C1 segment of cervical spinal cord (tissue), 14 donors: ENCODE results near the gene CRB2.
A peak's percentile ranks its signal among the peaks of the same experiment; 100 is the strongest.

ENCODE experiments used
- DNase-seq, 14 donors: peaks; one replicate each; lab custom pipeline; 2025; lab: John Stamatoyannopoulos, UW

CRB2 gene

DNA sequence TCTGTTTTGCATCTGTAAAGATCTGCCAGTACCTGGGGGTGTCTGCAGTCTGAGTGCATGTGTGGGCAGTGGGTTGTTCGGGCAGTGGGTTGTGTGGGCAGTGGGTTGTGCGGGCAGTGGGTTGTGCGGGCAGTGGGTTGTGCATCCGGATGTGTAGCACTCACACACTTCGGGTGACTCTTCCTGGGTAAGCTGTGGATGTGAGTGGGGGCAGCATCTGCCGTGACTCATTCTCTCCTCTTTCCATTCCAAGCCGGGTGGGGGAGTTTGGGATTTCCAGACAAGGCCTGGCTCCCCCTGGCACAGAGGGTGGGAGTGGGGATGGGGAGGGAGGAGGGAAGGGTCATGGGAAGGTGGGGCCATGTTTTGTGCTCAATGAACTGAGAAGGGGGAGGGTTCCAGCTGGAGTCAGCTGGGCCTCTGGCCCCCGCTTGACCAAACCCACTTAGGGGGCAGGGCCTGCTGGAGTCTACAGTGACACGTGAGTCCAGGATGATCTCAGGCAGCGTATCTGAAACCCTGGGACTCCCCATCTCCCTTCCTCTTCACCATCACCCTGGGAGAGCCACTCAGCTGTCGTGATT lies 8.3 kb downstream of the CRB2 start:
- DNase-seq, result peak in 8 of 14 donors; percentile 20 to 93 (median 40)

- DNase-seq, result no peak
Measured at GRCh38 chr9:123365287-123365880, 9.4 kb downstream of the CRB2 start.

- DNase-seq, result no peak
Measured at GRCh38 chr9:123365881-123366528, 10.0 kb downstream of the CRB2 start.

DNA sequence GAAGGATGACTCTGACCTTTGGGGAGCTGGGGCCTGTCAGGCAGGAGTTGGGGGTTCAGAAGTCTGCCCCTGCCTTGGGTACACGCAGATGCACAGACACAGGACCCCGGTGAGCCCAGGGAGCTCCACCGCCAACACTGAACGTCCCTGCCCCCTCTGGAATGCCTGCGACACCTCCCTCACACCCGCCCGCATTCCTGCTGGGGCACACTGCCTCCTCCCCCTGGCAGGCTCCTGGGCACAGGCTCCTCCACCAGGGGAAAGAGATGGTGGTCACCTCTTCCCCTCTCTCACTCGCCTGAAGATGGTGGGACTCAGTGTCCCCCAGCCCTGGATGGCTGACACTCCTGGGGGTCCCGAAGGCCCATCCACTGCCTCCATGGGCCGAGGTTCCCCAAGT lies 12.0 kb downstream of the CRB2 start:
- no peak for DNase-seq

- peak in 5 of 14 donors; percentile 15 to 78 (median 26) for DNase-seq
Measured at GRCh38 chr9:123368536-123369153, 12.6 kb downstream of the CRB2 start.

DNA sequence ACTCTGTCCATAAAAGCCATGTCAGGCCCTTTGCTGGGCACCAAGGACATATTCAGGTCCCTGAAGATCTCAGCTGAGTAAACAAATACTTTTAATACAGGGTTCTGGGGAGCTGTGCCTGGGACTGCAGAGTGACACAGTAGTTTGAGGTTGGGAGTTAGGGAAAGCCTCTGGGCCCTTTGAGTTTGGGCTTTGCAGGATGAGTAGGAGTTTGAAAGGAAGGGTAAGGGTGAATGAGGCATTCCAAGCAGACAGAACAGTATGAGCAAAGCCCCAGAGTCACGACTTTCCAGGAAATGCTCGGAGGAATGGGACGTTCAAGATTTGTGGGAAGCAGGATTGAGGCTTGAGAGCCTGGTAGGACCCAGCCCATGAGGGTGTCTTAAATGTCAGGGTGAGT lies 13.3 kb downstream of the CRB2 start:
- DNase-seq, result no peak

DNA sequence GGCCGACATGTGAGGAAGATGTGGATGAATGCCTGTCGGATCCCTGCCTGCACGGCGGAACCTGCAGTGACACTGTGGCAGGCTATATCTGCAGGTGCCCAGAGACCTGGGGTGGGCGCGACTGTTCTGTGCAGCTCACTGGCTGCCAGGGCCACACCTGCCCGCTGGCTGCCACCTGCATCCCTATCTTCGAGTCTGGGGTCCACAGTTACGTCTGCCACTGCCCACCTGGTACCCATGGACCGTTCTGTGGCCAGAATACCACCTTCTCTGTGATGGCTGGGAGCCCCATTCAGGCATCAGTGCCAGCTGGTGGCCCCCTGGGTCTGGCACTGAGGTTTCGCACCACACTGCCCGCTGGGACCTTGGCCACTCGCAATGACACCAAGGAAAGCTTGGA lies 14.1 kb downstream of the CRB2 start:
- no peak for DNase-seq

DNA sequence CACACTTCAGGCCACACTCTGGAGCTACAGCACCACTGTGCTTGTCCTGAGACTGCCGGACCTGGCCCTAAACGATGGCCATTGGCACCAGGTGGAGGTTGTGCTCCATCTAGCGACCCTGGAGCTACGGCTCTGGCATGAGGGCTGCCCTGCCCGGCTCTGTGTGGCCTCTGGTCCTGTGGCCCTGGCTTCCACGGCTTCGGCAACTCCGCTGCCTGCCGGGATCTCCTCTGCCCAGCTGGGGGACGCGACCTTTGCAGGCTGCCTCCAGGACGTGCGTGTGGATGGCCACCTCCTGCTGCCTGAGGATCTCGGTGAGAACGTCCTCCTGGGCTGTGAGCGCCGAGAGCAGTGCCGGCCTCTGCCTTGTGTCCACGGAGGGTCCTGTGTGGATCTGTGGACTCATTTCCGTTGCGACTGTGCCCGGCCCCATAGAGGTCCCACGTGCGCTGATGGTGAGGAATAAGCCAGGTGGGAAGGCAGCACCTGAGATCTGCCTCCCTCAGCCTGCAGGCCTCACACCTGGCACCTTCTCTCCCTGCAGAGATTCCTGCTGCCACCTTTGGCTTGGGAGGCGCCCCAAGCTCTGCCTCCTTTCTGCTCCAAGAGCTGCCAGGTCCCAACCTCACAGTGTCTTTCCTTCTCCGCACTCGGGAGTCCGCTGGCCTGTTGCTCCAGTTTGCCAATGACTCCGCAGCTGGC lies 14.7 kb downstream of the CRB2 start:
- DNase-seq, result no peak

GRCh38 chr9:123371228-123371584 lies 15.2 kb downstream of the CRB2 start:
- no peak for DNase-seq

- DNase-seq, result no peak
Measured at GRCh38 chr9:123371805-123372590, 16.0 kb downstream of the CRB2 start.

DNA sequence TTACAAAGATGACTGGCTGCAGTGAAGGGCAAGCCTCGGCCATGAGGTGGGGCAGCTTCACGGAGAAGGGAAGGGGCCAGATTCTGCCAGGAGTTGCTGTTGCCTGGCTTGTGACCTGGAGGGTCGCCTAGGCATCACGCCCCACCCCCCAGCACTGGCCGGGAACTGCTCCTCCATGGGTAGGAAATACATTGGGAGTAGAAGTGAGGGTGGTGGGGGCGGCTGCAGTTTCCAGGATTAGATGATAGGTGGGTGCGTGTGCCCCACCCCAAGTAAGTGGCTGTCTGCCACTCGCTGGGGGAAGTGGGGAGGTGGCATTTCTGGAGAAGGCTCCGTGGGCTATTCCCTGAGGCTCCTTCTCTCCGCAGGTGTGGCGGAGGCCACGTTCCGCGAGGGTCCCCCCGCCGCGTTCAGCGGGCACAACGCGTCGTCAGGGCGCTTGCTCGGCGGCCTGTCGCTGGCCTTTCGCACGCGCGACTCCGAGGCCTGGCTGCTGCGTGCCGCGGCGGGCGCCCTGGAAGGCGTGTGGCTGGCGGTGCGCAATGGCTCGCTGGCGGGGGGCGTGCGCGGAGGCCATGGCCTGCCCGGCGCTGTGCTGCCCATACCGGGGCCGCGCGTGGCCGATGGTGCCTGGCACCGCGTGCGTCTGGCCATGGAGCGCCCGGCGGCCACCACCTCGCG lies 16.9 kb downstream of the CRB2 start:
- DNase-seq, result no peak

GRCh38 chr9:123373447-123373923 lies 17.5 kb downstream of the CRB2 start:
- DNase-seq, result no peak

DNA sequence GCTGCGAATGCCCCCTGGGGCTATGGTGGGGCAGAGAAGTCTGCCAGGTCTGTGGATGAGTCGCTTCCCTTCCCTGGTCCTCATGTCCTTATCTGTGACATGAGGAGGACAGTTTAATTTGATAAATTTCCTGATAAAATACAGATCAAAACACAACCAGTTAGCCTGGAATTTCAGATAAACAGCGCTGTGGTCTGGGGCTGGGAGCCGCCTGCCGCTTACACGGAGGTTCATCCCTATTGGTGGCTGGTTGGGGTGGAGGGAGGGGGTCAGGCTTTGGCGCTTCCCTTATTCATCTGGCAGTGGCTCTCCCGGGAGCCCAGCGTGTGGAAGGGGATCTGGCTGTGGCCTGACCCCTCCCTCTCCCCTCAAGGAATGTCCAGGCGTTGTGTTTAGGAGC lies 17.9 kb downstream of the CRB2 start:
- no peak for DNase-seq

DNA sequence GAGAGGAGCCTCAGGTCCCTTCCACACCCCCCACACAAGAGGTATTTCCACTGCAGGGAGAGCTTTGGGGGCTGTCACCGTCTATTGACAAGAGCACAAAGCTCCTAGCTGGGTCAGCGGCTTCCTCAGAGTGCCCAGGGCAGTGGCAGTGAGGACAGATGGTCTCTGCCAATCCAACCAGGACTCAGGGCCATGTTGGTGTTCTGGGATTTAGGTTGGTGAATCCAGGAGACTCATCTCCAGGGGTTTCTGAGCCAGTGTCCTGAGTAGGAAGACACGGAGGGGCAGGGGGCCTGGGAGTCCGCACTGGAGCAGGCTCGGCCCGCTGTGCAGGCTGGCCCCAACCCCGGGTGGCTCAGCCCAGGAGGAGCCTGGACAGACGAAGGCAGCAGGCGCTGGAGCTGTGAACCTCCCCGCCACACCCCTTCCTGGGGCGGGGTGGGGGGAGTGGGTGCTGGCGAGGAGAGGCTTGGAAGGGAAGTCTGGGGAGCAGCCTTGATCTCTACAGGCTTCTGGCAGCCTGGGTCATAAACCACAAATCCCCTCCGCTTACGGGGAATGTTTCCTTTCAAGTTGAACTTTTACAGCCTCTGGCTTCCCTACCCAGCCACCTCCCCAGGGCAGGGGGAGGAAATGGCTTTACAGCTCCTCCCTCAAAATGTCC lies 19.6 kb downstream of the CRB2 start:
- no peak for DNase-seq

- no peak for DNase-seq
Measured at GRCh38 chr9:123376218-123377071, 20.4 kb downstream of the CRB2 start.

GRCh38 chr9:123377211-123377971 lies 21.4 kb downstream of the CRB2 start:
- DNase-seq, result no peak

DNA sequence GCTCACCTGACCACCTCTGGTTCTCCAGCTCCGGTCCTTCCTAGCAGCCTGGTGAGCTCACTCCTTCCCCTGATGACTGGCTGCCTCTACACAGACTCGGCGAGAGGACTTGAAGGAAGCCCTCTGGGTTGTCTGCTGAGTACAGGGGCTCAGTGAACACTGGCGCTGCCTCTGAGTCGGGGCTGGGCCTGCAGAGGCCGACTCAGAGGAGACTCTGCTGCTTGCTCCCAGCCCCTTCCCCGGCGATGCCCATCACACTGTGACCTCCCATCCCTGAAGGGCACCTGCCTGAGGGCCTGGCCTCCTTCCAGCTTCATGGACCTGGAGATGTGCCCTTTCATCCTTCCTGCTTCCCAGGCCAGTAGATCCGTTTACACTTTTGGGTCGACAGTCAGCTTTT lies 22.0 kb downstream of the CRB2 start:
- peak in 1 of 14 donors; percentile 34 for DNase-seq

- no peak for DNase-seq
Measured at GRCh38 chr9:123378956-123379660, 23.1 kb downstream of the CRB2 start.
